ENCODE results near the gene ZNF22.

Gene ZNF22

GRCh38 chr10:44958898-44959246 lies 41.9 kb upstream of the ZNF22 start:
- Histone ChIP-seq H3K27me3 (ENCODE audit: insufficient read depth, poor library complexity, severe bottlenecking) (no peaks in the 10 kb centered on the region), H3K4me3 (ENCODE audit: severe bottlenecking) (peak overlapping the region; percentile 79), H3K4me1 (ENCODE audit: insufficient read depth, poor library complexity, severe bottlenecking) (no peaks in the 10 kb centered on the region), H3K9me3 (ENCODE audit: severe bottlenecking) (no peaks in the 10 kb centered on the region), H3K36me3 (ENCODE audit: low read depth) (no peaks in the 10 kb centered on the region), H3K27ac (ENCODE audit: poor library complexity, severe bottlenecking) (no peak overlapping the region)
- ATAC-seq (ENCODE audit: low read depth) (no peak), DNase-seq (ENCODE audit: low spot score) (no peak)
- no peak for TF ChIP-seq CTCF (IDR thresholded peaks at IDR 0.05; ENCODE audit: poor library complexity, severe bottlenecking)

GRCh38 chr10:44959247-44960087 lies 41.3 kb upstream of the ZNF22 start, which contains the start of gene RASSF4:
Gene RASSF4 (plus strand): TSS chr10:44959802. CDS start chr10:44970203, 10,401 bp downstream.
- Histone ChIP-seq H3K36me3 (ENCODE audit: low read depth) (no peaks in the 10 kb centered on the region), H3K27ac (ENCODE audit: poor library complexity, severe bottlenecking) (no peak within 1 kb of the TSS), H3K27me3 (ENCODE audit: insufficient read depth, poor library complexity, severe bottlenecking) (no peaks in the 10 kb centered on the region), H3K9me3 (ENCODE audit: severe bottlenecking) (no peaks in the 10 kb centered on the region), H3K4me1 (ENCODE audit: insufficient read depth, poor library complexity, severe bottlenecking) (no peaks in the 10 kb centered on the region), H3K4me3 (ENCODE audit: severe bottlenecking) (peak within 1 kb of the TSS; percentile 79)
- peak; percentile 88 for DNase-seq (ENCODE audit: low spot score)
- no peak for TF ChIP-seq CTCF (IDR thresholded peaks at IDR 0.05; ENCODE audit: poor library complexity, severe bottlenecking)
- peak; percentile 98 for ATAC-seq (ENCODE audit: low read depth)

GRCh38 chr10:44960088-44960460 lies 40.6 kb upstream of the ZNF22 start:
- Histone ChIP-seq H3K4me1 (ENCODE audit: insufficient read depth, poor library complexity, severe bottlenecking) (no peaks in the 10 kb centered on the region), H3K27ac (ENCODE audit: poor library complexity, severe bottlenecking) (no peak overlapping the region), H3K27me3 (ENCODE audit: insufficient read depth, poor library complexity, severe bottlenecking) (no peaks in the 10 kb centered on the region), H3K9me3 (ENCODE audit: severe bottlenecking) (no peaks in the 10 kb centered on the region), H3K4me3 (ENCODE audit: severe bottlenecking) (peak overlapping the region; percentile 79), H3K36me3 (ENCODE audit: low read depth) (no peaks in the 10 kb centered on the region)
- ATAC-seq (ENCODE audit: low read depth) = no peak
- no peak for DNase-seq (ENCODE audit: low spot score)
- TF ChIP-seq CTCF (IDR thresholded peaks at IDR 0.05; ENCODE audit: poor library complexity, severe bottlenecking) = no peak

- no peaks in the 10 kb centered on the region for H3K4me1 ChIP-seq (ENCODE audit: insufficient read depth, poor library complexity, severe bottlenecking)
- no peaks in the 10 kb centered on the region for H3K9me3 ChIP-seq (ENCODE audit: severe bottlenecking)
- no peaks in the 10 kb centered on the region for H3K36me3 ChIP-seq (ENCODE audit: low read depth)
- no peak overlapping the region for H3K27ac ChIP-seq (ENCODE audit: poor library complexity, severe bottlenecking)
- no peaks in the 10 kb centered on the region for H3K27me3 ChIP-seq (ENCODE audit: insufficient read depth, poor library complexity, severe bottlenecking)
- DNase-seq (ENCODE audit: low spot score) (no peak), ATAC-seq (ENCODE audit: low read depth) (no peak)
- TF ChIP-seq CTCF (IDR thresholded peaks at IDR 0.05; ENCODE audit: poor library complexity, severe bottlenecking) = no peak
- H3K4me3 ChIP-seq (ENCODE audit: severe bottlenecking) = no peak overlapping the region
Observed at GRCh38 chr10:44960482-44961229, 40.1 kb upstream of the ZNF22 start.

- no peak for ATAC-seq (ENCODE audit: low read depth)
- H3K4me3 ChIP-seq (ENCODE audit: severe bottlenecking) = no peak overlapping the region
Observed at GRCh38 chr10:44961230-44961571, 39.5 kb upstream of the ZNF22 start.

More at GRCh38 chr10:44961230-44961571, 39.5 kb upstream of the ZNF22 start:
- Histone ChIP-seq H3K36me3 (ENCODE audit: low read depth) (no peaks in the 10 kb centered on the region), H3K27ac (ENCODE audit: poor library complexity, severe bottlenecking) (no peak overlapping the region), H3K4me1 (ENCODE audit: insufficient read depth, poor library complexity, severe bottlenecking) (no peaks in the 10 kb centered on the region), H3K9me3 (ENCODE audit: severe bottlenecking) (no peaks in the 10 kb centered on the region), H3K27me3 (ENCODE audit: insufficient read depth, poor library complexity, severe bottlenecking) (no peaks in the 10 kb centered on the region)
- DNase-seq (ENCODE audit: low spot score) = no peak
- TF ChIP-seq CTCF (IDR thresholded peaks at IDR 0.05; ENCODE audit: poor library complexity, severe bottlenecking) = no peak

Data from RWPE2 (cell line).